NB4 (cell line): ENCODE data around the gene C5orf47.

Experiments used
- DNase-seq: peaks from one replicate; pipeline ENCODE4 v3.0.0; 2010; ENCODE audit warnings: low read depth
- H3K4me3 ChIP-seq: one replicate; pipeline ENCODE4 v1.5.1; 2011; ENCODE audit warnings: mild to moderate bottlenecking, low read depth, low read length, moderate library complexity
- CTCF ChIP-seq: IDR thresholded peaks from one replicate; pipeline ENCODE4 v1.5.1; 2012; ENCODE audit warnings: low read depth, low read length
- MAX ChIP-seq: IDR thresholded peaks from 2 replicates; pipeline ENCODE4 v1.6.1; 2011; ENCODE audit warnings: low read depth, low read length
- MYC ChIP-seq: IDR thresholded peaks from 2 replicates; pipeline ENCODE4 v1.6.1; 2011; ENCODE audit warnings: low read depth, low read length
- POLR2A ChIP-seq: IDR thresholded peaks from 2 replicates; pipeline ENCODE4 v1.6.1; 2011; ENCODE audit warnings: mild to moderate bottlenecking; ENCODE audit not compliant: insufficient read length; ENCODE audit errors: extremely low read depth

C5orf47 gene

GRCh38 chr5:173972607-173972924 lies 16.4 kb upstream of the C5orf47 start:
- H3K4me3 ChIP-seq = no peak overlapping the region
- TF ChIP-seq MAX (no peak), POLR2A (no peak), CTCF (no peak), MYC (no peak)
- DNase-seq = no peak

GRCh38 chr5:173972925-173973615 lies 15.9 kb upstream of the C5orf47 start:
- DNase-seq = peak; percentile 81
- H3K4me3 ChIP-seq = no peak overlapping the region
- TF ChIP-seq MYC (0 out of 2 replicates have a peak, but pooled peaks have one; percentile 17), CTCF (peak; percentile 84), MAX (0 out of 2 replicates have a peak, but pooled peaks have one; percentile 31), POLR2A (no peak)

GRCh38 chr5:173973616-173973969 lies 15.4 kb upstream of the C5orf47 start:
- no peak overlapping the region for H3K4me3 ChIP-seq
- no peak for DNase-seq
- TF ChIP-seq MAX (no peak), MYC (no peak), POLR2A (no peak), CTCF (no peak)

- TF ChIP-seq MAX (0 out of 2 replicates have a peak, but pooled peaks have one; percentile 49), POLR2A (no peak), MYC (no peak), CTCF (no peak)
- peak; percentile 63 for DNase-seq
- H3K4me3 ChIP-seq = no peak overlapping the region
These were observed 14.2 kb upstream of the C5orf47 start for GRCh38 chr5:173974688-173975239.

- no peak overlapping the region for H3K4me3 ChIP-seq
- DNase-seq = no peak
- TF ChIP-seq CTCF (no peak), MYC (no peak), POLR2A (no peak)
These were observed 7.7 kb upstream of the C5orf47 start for GRCh38 chr5:173981185-173981761.

GRCh38 chr5:173984218-173984617 lies 4.8 kb upstream of the C5orf47 start:
- TF ChIP-seq MAX (no peak), CTCF (peak; percentile 18)
- H3K4me3 ChIP-seq = no peak overlapping the region
- peak; percentile 40 for DNase-seq
